Prostate gland (tissue), 2 donors: ENCODE results near the gene LRRC26.

Experiments used
- POLR2AphosphoS5 ChIP-seq: sonication (generic); formaldehyde crosslinking; IDR thresholded peaks from one replicate; pipeline ENCODE4 v1.6.1; 2017; ENCODE audit warnings: antibody characterized with exemption
- TF ChIP-seq, protein P1 (sequence below), 4 experiments: fragments of 200-600 bp in 2 of 4; fragments of 450-650 bp in 2 of 4; sonication (generic) in 2 of 4; IDR thresholded peaks; 1 replicate in 3 of 4; 2 replicates in 1 of 4; pipeline ENCODE4 v1.5.1; 2016 to 2019; ENCODE audit warnings: antibody characterized with exemption in 4 of 4, mild to moderate bottlenecking in 2 of 4, moderate library complexity in 2 of 4

DNA sequence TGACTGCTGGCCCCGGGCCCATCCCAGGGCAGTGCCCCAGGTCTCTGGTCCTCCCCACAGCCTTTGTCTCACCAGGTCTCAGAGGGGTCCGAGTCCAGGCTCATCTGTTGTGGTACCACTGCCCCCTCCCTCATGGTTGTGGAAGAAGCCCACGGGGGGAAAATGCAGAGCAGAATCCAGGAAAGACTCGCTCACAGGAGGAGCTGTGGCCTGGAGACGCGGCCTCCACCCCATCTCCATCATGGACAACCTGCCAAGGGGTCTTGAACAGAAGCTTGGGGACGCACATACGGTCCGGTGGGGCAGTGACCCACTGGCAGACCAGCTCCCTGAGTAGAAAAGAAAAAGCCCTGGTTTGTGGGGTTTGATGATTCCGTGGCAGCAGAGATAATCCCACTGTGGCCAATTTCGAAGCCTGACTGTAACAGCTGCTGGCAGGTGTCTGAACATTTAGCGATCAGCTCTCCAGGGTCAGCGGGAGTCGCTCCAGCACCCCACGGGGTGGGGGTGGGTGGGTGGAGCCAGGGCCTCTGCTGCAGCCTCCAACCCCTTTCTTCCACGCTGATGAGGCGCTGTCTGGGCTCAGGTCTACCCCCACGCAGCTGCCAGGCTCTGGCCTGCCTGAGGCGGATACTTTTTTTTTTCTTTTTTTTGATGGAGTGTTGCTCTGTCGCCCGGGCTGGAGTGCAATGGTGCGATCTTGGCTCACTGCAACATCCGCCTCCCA, 32.8 kb downstream of the LRRC26 start:
- TF ChIP-seq, protein P1, sequence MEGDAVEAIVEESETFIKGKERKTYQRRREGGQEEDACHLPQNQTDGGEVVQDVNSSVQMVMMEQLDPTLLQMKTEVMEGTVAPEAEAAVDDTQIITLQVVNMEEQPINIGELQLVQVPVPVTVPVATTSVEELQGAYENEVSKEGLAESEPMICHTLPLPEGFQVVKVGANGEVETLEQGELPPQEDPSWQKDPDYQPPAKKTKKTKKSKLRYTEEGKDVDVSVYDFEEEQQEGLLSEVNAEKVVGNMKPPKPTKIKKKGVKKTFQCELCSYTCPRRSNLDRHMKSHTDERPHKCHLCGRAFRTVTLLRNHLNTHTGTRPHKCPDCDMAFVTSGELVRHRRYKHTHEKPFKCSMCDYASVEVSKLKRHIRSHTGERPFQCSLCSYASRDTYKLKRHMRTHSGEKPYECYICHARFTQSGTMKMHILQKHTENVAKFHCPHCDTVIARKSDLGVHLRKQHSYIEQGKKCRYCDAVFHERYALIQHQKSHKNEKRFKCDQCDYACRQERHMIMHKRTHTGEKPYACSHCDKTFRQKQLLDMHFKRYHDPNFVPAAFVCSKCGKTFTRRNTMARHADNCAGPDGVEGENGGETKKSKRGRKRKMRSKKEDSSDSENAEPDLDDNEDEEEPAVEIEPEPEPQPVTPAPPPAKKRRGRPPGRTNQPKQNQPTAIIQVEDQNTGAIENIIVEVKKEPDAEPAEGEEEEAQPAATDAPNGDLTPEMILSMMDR (IDR thresholded peaks at IDR 0.05) = no peak
- TF ChIP-seq POLR2AphosphoS5 = no peak
